Activated CD4-positive, alpha-beta T cell treated with anti-CD3 and anti-CD28 coated beads for 36 hours (primary cell): ENCODE results near the gene CA10. TPM values are rescaled to one million over a fixed set of nuclear protein-coding genes. Genes with fewer than 3 reads are reported as not detected.

Experiments
- ATAC-seq: fragments of 200-7000 bp; cut with Tn5 transposase; one replicate; pipeline ENCODE4 v1.10.0; 2021; ENCODE audit warnings: mild to moderate bottlenecking, moderate library complexity
- CTCF ChIA-PET: fragments of 350-600 bp; sonication (Branson Sonifier 250); formaldehyde crosslinking; loops from one replicate; lab custom pipeline; 2021; ENCODE audit warnings: antibody characterized with exemption; lab: Charles Lee
- POLR2A ChIA-PET: fragments of 350-600 bp; sonication (Branson Sonifier 250); formaldehyde crosslinking; loops from one replicate; lab custom pipeline; 2021; ENCODE audit warnings: antibody characterized with exemption, inconsistent platforms; lab: Charles Lee
- DNase-seq: peaks from one replicate; pipeline ENCODE4 v3.0.0-alpha.2; 2020
- H3K27ac Mint-ChIP-seq: one replicate; pipeline ENCODE4 v1.8.0; 2021; ENCODE audit warnings: mixed read lengths
- H3K27me3 Mint-ChIP-seq: one replicate; pipeline ENCODE4 v1.8.0; 2021; ENCODE audit warnings: mixed read lengths
- H3K36me3 Mint-ChIP-seq: one replicate; pipeline ENCODE4 v1.8.0; 2021; ENCODE audit warnings: low read depth, mixed read lengths
- H3K4me1 Mint-ChIP-seq: one replicate; pipeline ENCODE4 v1.8.0; 2021; ENCODE audit warnings: mixed read lengths
- H3K4me3 Mint-ChIP-seq: one replicate; pipeline ENCODE4 v1.8.0; 2021; ENCODE audit warnings: mild to moderate bottlenecking, moderate library complexity, mixed read lengths
- H3K9me3 Mint-ChIP-seq: one replicate; pipeline ENCODE4 v1.8.0; 2021; ENCODE audit warnings: low read depth, mixed read lengths
- intact Hi-C, 2 experiments: fragments of 100-400 bp; cut with DNase I in 1 of 2; cut with micrococcal nuclease in 1 of 2; formaldehyde crosslinking; loops; one replicate each; pipeline versions ENCODE4 v1.14.2 to v1.15.1; 2022 to 2024; cut with DNase I, micrococcal nuclease
- total RNA-seq, 2 experiments: library from RNA; stranded (reverse); gene quantifications; one replicate each; pipeline ENCODE4 v1.2.3, GENCODE V29; 2021

Gene CA10
- total RNA-seq, 2 experiments from 2014 or later, result not detected

- no peak for DNase-seq
These were observed 13.0 kb downstream of the CA10 start for GRCh38 chr17:52145476-52145875.

GRCh38 chr17:52143542-52143941 is 15.0 kb downstream of the CA10 start:
- Mint-ChIP-seq H3K9me3 (no peaks in the 10 kb centered on the region), H3K27ac (no peak overlapping the region), H3K4me3 (no peak overlapping the region), H3K36me3 (no peaks in the 10 kb centered on the region), H3K4me1 (peaks cover 13% of the 10 kb centered on the region), H3K27me3 (peaks cover 8% of the 10 kb centered on the region)
- DNase-seq (no peak), ATAC-seq (no peak)
- POLR2A ChIA-PET, result no interaction called here
- intact Hi-C loops, result loop anchor here in 1 of 2 experiments (10.0 kb wide), 1 partner anchor 61 kb away; no protein-coding TSS in a partner anchor
- CTCF ChIA-PET, result no interaction called here

More at GRCh38 chr17:52145476-52145875, 13.0 kb downstream of the CA10 start:
- no peaks in the 10 kb centered on the region for H3K36me3 Mint-ChIP-seq
- H3K4me1 Mint-ChIP-seq, result peaks cover 14% of the 10 kb centered on the region
- peaks cover 8% of the 10 kb centered on the region for H3K27me3 Mint-ChIP-seq
- ATAC-seq, result no peak
- H3K4me3 Mint-ChIP-seq, result no peak overlapping the region
- ChIA-PET POLR2A (no interaction called here), CTCF (no interaction called here)
- H3K27ac Mint-ChIP-seq, result no peak overlapping the region
- intact Hi-C loops, result loop anchor here in 1 of 2 experiments (10.0 kb wide), 1 partner anchor 59 kb away; no protein-coding TSS in a partner anchor
- H3K9me3 Mint-ChIP-seq, result no peaks in the 10 kb centered on the region

GRCh38 chr17:52140601-52141000 is 17.9 kb downstream of the CA10 start:
- peaks cover 9% of the 10 kb centered on the region for H3K27me3 Mint-ChIP-seq
- intact Hi-C loops, result loop anchor here in 1 of 2 experiments (10.0 kb wide), 1 partner anchor 64 kb away; no protein-coding TSS in a partner anchor
- DNase-seq (no peak), ATAC-seq (no peak)
- H3K4me1 Mint-ChIP-seq, result no peaks in the 10 kb centered on the region
- H3K4me3 Mint-ChIP-seq, result no peak overlapping the region
- H3K9me3 Mint-ChIP-seq, result no peaks in the 10 kb centered on the region
- ChIA-PET POLR2A (no interaction called here), CTCF (interaction anchor here (0.6 kb wide), 1 partner anchor 34 kb away, joined by 3 read pairs; no protein-coding TSS in a partner anchor)
- H3K27ac Mint-ChIP-seq, result no peak overlapping the region
- no peaks in the 10 kb centered on the region for H3K36me3 Mint-ChIP-seq

- H3K9me3 Mint-ChIP-seq, result no peaks in the 10 kb centered on the region
- no peaks in the 10 kb centered on the region for H3K36me3 Mint-ChIP-seq
- no peaks in the 10 kb centered on the region for H3K4me1 Mint-ChIP-seq
- CTCF ChIA-PET, result no interaction called here
- intact Hi-C loops, result no loop called here
- DNase-seq, result no peak
- POLR2A ChIA-PET, result no interaction called here
- H3K4me3 Mint-ChIP-seq, result no peak overlapping the region
- ATAC-seq, result no peak
- peaks cover 9% of the 10 kb centered on the region for H3K27me3 Mint-ChIP-seq
- no peak overlapping the region for H3K27ac Mint-ChIP-seq
These were observed 19.8 kb downstream of the CA10 start for GRCh38 chr17:52138752-52139151.

DNA sequence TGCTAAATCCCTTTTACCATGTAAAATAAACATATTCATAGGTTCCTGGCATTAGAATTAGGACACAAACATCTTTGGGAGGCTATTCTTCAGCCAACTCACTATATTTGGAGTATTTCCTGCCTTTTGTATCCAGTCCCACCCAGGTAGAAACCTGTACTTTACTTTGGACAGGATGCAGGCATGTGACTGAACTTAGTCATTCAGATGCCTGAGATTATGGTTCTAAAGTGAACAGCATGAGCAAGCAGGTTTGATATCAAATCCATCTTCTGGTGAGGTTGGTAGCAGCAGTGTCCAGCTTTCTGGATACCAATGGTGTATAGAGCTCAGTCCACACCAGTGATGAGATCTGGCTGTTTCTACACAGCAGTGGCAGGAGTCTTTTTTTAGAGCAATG is 20.2 kb downstream of the CA10 start:
- H3K9me3 Mint-ChIP-seq, result no peaks in the 10 kb centered on the region
- ATAC-seq (no peak), DNase-seq (no peak)
- CTCF ChIA-PET, result no interaction called here
- peaks cover 9% of the 10 kb centered on the region for H3K27me3 Mint-ChIP-seq
- H3K4me3 Mint-ChIP-seq, result no peak overlapping the region
- H3K27ac Mint-ChIP-seq, result no peak overlapping the region
- H3K36me3 Mint-ChIP-seq, result no peaks in the 10 kb centered on the region
- POLR2A ChIA-PET, result no interaction called here
- intact Hi-C loops, result no loop called here
- H3K4me1 Mint-ChIP-seq, result no peaks in the 10 kb centered on the region

- ATAC-seq, result no peak
- intact Hi-C loops, result no loop called here
- POLR2A ChIA-PET, result no interaction called here
- Mint-ChIP-seq H3K27ac (no peak overlapping the region), H3K9me3 (no peaks in the 10 kb centered on the region), H3K4me3 (no peak overlapping the region), H3K36me3 (no peaks in the 10 kb centered on the region), H3K4me1 (no peaks in the 10 kb centered on the region), H3K27me3 (peaks cover 4% of the 10 kb centered on the region)
- DNase-seq, result no peak
- CTCF ChIA-PET, result no interaction called here
These were observed 22.3 kb downstream of the CA10 start for GRCh38 chr17:52136166-52136565.

DNA sequence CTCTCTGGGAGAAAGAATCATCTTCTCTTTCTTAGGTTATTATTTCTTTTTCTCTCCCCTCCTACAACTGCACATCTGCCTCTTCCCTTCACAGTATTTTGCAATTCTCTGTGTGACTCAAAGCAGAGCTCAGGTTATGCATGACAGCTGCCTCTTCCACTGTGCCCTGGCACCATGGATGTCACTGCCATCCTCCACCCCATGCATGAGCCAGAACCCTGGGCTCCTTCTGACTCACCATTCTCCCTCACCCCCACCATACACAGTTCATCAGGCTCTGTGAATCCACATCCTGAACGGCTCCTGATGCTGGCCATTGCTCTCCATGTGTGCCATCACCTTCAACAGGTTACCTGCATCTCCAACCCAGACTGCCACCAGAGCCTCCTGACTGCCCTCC is 23.9 kb downstream of the CA10 start:
- H3K36me3 Mint-ChIP-seq, result no peaks in the 10 kb centered on the region
- no peaks in the 10 kb centered on the region for H3K9me3 Mint-ChIP-seq
- H3K4me1 Mint-ChIP-seq, result no peaks in the 10 kb centered on the region
- intact Hi-C loops, result no loop called here
- no peak overlapping the region for H3K27ac Mint-ChIP-seq
- ATAC-seq, result no peak
- ChIA-PET POLR2A (interaction anchor here (0.7 kb wide), 1 partner anchor 10 kb away, joined by 4 read pairs; no protein-coding TSS in a partner anchor), CTCF (no interaction called here)
- H3K27me3 Mint-ChIP-seq, result peaks cover 2% of the 10 kb centered on the region
- H3K4me3 Mint-ChIP-seq, result no peak overlapping the region
- no peak for DNase-seq

- H3K4me1 Mint-ChIP-seq, result no peaks in the 10 kb centered on the region
- H3K27ac Mint-ChIP-seq, result no peak overlapping the region
- H3K27me3 Mint-ChIP-seq, result peaks cover 4% of the 10 kb centered on the region
- intact Hi-C loops, result no loop called here
- POLR2A ChIA-PET, result no interaction called here
- H3K9me3 Mint-ChIP-seq, result no peaks in the 10 kb centered on the region
- DNase-seq (no peak), ATAC-seq (no peak)
- CTCF ChIA-PET, result interaction anchor here (0.6 kb wide), 1 partner anchor 324 kb away, joined by 3 read pairs; no protein-coding TSS in a partner anchor
- H3K36me3 Mint-ChIP-seq, result no peaks in the 10 kb centered on the region
- no peak overlapping the region for H3K4me3 Mint-ChIP-seq
These were observed 29.8 kb downstream of the CA10 start for GRCh38 chr17:52128721-52129120.

DNA sequence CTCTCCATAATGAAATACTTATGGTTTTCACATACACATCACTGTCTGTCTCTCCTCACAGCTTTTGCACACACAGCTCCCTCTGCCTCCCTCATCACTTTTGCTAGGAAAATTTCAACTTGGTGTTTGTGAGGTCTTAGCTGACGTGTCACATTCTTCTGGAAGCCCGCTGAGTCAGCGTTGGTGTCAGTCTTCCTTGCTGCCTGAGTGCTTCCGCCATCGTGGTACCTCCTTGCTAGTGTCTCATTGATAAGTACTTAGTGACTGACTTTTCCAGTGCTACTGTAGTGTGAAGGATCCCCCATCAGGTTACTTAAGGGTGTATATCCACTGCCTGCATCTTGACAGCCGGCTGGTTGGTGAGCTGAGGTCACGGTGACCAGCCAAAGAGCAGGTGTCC is 33.5 kb downstream of the CA10 start:
- Mint-ChIP-seq H3K9me3 (peaks cover 2% of the 10 kb centered on the region), H3K4me3 (no peak overlapping the region), H3K27me3 (peaks cover 8% of the 10 kb centered on the region), H3K27ac (no peak overlapping the region), H3K4me1 (no peaks in the 10 kb centered on the region), H3K36me3 (no peaks in the 10 kb centered on the region)
- ATAC-seq (no peak), DNase-seq (no peak)
- intact Hi-C loops, result no loop called here
- ChIA-PET POLR2A (no interaction called here), CTCF (no interaction called here)

- no peaks in the 10 kb centered on the region for H3K4me1 Mint-ChIP-seq
- H3K9me3 Mint-ChIP-seq, result peaks cover 2% of the 10 kb centered on the region
- ChIA-PET CTCF (no interaction called here), POLR2A (no interaction called here)
- DNase-seq (no peak), ATAC-seq (no peak)
- intact Hi-C loops, result no loop called here
- no peak overlapping the region for H3K27ac Mint-ChIP-seq
- H3K36me3 Mint-ChIP-seq, result no peaks in the 10 kb centered on the region
- H3K27me3 Mint-ChIP-seq, result peaks cover 8% of the 10 kb centered on the region
- no peak overlapping the region for H3K4me3 Mint-ChIP-seq
These were observed 34.0 kb downstream of the CA10 start for GRCh38 chr17:52124561-52124960.

GRCh38 chr17:52120465-52120864 is 38.0 kb downstream of the CA10 start:
- Mint-ChIP-seq H3K9me3 (peaks cover 2% of the 10 kb centered on the region), H3K4me1 (no peaks in the 10 kb centered on the region), H3K27me3 (peaks cover 4% of the 10 kb centered on the region), H3K27ac (no peak overlapping the region), H3K4me3 (no peak overlapping the region), H3K36me3 (no peaks in the 10 kb centered on the region)
- no peak for DNase-seq
- ChIA-PET POLR2A (no interaction called here), CTCF (no interaction called here)
- intact Hi-C loops, result no loop called here
- ATAC-seq, result no peak

GRCh38 chr17:52110923-52111581 is 47.5 kb downstream of the CA10 start:
- Mint-ChIP-seq H3K9me3 (no peaks in the 10 kb centered on the region), H3K36me3 (no peaks in the 10 kb centered on the region), H3K4me1 (no peaks in the 10 kb centered on the region), H3K27ac (no peak overlapping the region), H3K4me3 (no peak overlapping the region), H3K27me3 (peaks cover 5% of the 10 kb centered on the region)
- no peak for ATAC-seq
- POLR2A ChIA-PET, result no interaction called here
- CTCF ChIA-PET, result interaction anchor here (0.6 kb wide), 1 partner anchor 505 kb away, joined by 4 read pairs; no protein-coding TSS in a partner anchor
- DNase-seq, result no peak
- intact Hi-C loops, result no loop called here
